Measurements from ENCODE around the gene IL6R. TPM values are rescaled to one million over a fixed set of nuclear protein-coding genes. Genes with fewer than 3 reads are reported as not detected.
"Not testable (repeated sequence)": the region's sequence is repeated elsewhere in the genome, so short reads cannot be mapped to it uniquely, and the experiment has no call there.

IL6R gene
- total RNA-seq, 1 donor from 2014 or later, result 48.5 TPM

GRCh38 chr1:154483941-154484803, 79.0 kb downstream of the IL6R start:
- Histone ChIP-seq H3K4me3 (no peak overlapping the region), H3K27ac (peak overlapping the region; percentile 69), H3K4me1 (peaks cover 54% of the 10 kb centered on the region), H3K36me3 (peaks cover 44% of the 10 kb centered on the region), H3K9me3 (no peaks in the 10 kb centered on the region), H3K27me3 (ENCODE audit: low read depth) (no peaks in the 10 kb centered on the region)
- ATAC-seq, result peak; percentile 91 to 92
- intact Hi-C loops (cut with DNase I), result no loop called here
- no peak for TF ChIP-seq CTCF (IDR thresholded peaks at IDR 0.05)
- DNase-seq, result peak; percentile 77

GRCh38 chr1:154485106-154485505, 80.0 kb downstream of the IL6R start:
- Histone ChIP-seq H3K36me3 (peaks cover 44% of the 10 kb centered on the region), H3K27me3 (ENCODE audit: low read depth) (no peaks in the 10 kb centered on the region), H3K27ac (peak overlapping the region; percentile 69), H3K4me3 (no peak overlapping the region), H3K4me1 (peaks cover 53% of the 10 kb centered on the region), H3K9me3 (no peaks in the 10 kb centered on the region)
- ATAC-seq, result peak; percentile 59 to 62
- no peak for DNase-seq
- intact Hi-C loops (cut with DNase I), result no loop called here
- TF ChIP-seq CTCF (IDR thresholded peaks at IDR 0.05), result no peak

- no peak for ATAC-seq
- peaks cover 55% of the 10 kb centered on the region for H3K4me1 ChIP-seq
Observed at GRCh38 chr1:154485910-154486496, 80.9 kb downstream of the IL6R start.

GRCh38 chr1:154486756-154487155, 81.6 kb downstream of the IL6R start:
- Histone ChIP-seq H3K36me3 (peaks cover 44% of the 10 kb centered on the region), H3K27ac (peak overlapping the region; percentile 69), H3K4me1 (peaks cover 60% of the 10 kb centered on the region)
- intact Hi-C loops (cut with DNase I); H3K4me3 ChIP-seq; H3K27me3 ChIP-seq (ENCODE audit: low read depth); DNase-seq; H3K9me3 ChIP-seq; ATAC-seq: not testable (repeated sequence)

More at GRCh38 chr1:154485910-154486496, 80.9 kb downstream of the IL6R start:
- Histone ChIP-seq H3K27ac (peak overlapping the region; percentile 69), H3K27me3 (ENCODE audit: low read depth) (no peaks in the 10 kb centered on the region), H3K9me3 (no peaks in the 10 kb centered on the region), H3K4me3 (no peak overlapping the region), H3K36me3 (peaks cover 44% of the 10 kb centered on the region)
- TF ChIP-seq CTCF (IDR thresholded peaks at IDR 0.05), result no peak
- intact Hi-C loops (cut with DNase I), result no loop called here
- no peak for DNase-seq

- intact Hi-C loops (cut with DNase I), result no loop called here
- no peak for DNase-seq
- H3K9me3 ChIP-seq, result no peaks in the 10 kb centered on the region
- no peak for TF ChIP-seq CTCF (IDR thresholded peaks at IDR 0.05)
- peaks cover 79% of the 10 kb centered on the region for H3K4me1 ChIP-seq
- no peak for ATAC-seq
- peak overlapping the region; percentile 44 for H3K27ac ChIP-seq
- H3K4me3 ChIP-seq, result no peak overlapping the region
- H3K27me3 ChIP-seq (ENCODE audit: low read depth), result no peaks in the 10 kb centered on the region
- H3K36me3 ChIP-seq, result peaks cover 33% of the 10 kb centered on the region
Observed at GRCh38 chr1:154488922-154489321, 83.8 kb downstream of the IL6R start.
